Bronchial epithelial cell (primary cell): ENCODE measurements around the gene CDH13. TPM values are rescaled to one million over a fixed set of nuclear protein-coding genes. Genes with fewer than 3 reads are reported as not detected.

ENCODE experiments used
- DNase-seq: peaks from one replicate; pipeline ENCODE4 v3.0.0-alpha.2; 2010; ENCODE audit warnings: low read depth
- FAIRE-seq: peaks from 2 replicates; lab custom pipeline; 2011; peaks lifted over from hg19 to GRCh38; lab: Jason Lieb, UNC
- H3K27me3 ChIP-seq: 2 replicates; pipeline ENCODE4 v1.5.1; 2011; ENCODE audit warnings: low read length; ENCODE audit not compliant: control insufficient read depth, insufficient read depth
- H3K36me3 ChIP-seq: 2 replicates; pipeline ENCODE4 v1.5.1; 2011; ENCODE audit warnings: low read length; ENCODE audit not compliant: control insufficient read depth, insufficient read depth
- H3K4me3 ChIP-seq: 2 replicates; pipeline ENCODE4 v1.5.1; 2011; ENCODE audit warnings: mild to moderate bottlenecking, low read depth, low read length, control low read depth
- total RNA-seq: library from RNA; depleted of rRNA; stranded (reverse); fragments of >200 nt; gene quantifications from 2 replicates; pipeline ENCODE4 v1.2.1, GENCODE V29; 2014
- TF ChIP-seq, protein P1 (sequence below): IDR thresholded peaks from 2 replicates; pipeline ENCODE4 v1.5.1; 2011; ENCODE audit warnings: mild to moderate bottlenecking, moderate library complexity, low read length, control low read depth, inconsistent platforms; ENCODE audit not compliant: insufficient read depth, severe bottlenecking

Gene CDH13
- total RNA-seq, 1 donor from 2014 or later = 31.3 TPM

DNA sequence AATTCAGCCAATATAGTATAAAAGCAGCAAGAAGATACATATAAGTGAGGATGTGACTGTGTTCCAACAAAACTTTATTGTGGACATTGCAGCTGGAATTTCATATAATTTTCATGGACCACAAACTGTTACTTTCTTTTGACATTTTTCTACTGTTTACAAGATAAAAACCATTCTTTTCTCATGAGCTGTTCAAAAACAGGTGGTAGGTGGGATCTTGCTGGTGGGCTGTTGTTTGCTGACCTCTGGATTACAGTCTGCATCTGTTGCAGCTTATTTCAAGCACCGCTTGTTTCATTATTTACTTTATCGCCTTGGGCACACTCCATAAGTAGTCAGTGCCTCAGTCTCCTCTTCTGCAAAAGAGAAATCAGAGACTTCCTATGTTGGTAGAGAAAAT is 99.5 kb downstream of the CDH13 start:
- H3K36me3 ChIP-seq = no peaks in the 10 kb centered on the region
- DNase-seq (no peak), FAIRE-seq (no peak)
- no peaks in the 10 kb centered on the region for H3K27me3 ChIP-seq
- H3K4me3 ChIP-seq = no peak overlapping the region
- TF ChIP-seq, protein P1, sequence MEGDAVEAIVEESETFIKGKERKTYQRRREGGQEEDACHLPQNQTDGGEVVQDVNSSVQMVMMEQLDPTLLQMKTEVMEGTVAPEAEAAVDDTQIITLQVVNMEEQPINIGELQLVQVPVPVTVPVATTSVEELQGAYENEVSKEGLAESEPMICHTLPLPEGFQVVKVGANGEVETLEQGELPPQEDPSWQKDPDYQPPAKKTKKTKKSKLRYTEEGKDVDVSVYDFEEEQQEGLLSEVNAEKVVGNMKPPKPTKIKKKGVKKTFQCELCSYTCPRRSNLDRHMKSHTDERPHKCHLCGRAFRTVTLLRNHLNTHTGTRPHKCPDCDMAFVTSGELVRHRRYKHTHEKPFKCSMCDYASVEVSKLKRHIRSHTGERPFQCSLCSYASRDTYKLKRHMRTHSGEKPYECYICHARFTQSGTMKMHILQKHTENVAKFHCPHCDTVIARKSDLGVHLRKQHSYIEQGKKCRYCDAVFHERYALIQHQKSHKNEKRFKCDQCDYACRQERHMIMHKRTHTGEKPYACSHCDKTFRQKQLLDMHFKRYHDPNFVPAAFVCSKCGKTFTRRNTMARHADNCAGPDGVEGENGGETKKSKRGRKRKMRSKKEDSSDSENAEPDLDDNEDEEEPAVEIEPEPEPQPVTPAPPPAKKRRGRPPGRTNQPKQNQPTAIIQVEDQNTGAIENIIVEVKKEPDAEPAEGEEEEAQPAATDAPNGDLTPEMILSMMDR = no peak

DNA sequence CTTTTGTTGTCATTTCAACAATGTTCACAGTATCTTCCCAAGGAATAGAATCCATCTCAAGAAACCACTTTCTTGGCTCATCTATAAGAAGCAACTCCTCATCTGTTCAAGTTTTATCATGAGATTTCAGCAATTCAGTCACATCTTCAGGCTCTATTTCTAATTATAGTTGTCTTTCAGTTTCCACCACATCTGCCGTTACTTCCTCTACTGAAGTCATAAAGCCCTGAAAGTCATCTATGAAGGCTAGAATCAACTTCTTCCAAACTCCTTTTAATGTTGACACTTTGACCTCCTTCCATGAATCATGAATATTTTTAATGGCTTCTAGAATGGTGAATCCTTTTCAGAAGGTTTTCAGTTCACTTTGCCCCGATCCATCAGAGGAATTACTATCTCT is 102.1 kb downstream of the CDH13 start:
- FAIRE-seq = no peak
- H3K36me3 ChIP-seq = no peaks in the 10 kb centered on the region
- H3K4me3 ChIP-seq = no peak overlapping the region
- TF ChIP-seq, protein P1 = no peak
- no peak for DNase-seq
- H3K27me3 ChIP-seq = no peaks in the 10 kb centered on the region

DNA sequence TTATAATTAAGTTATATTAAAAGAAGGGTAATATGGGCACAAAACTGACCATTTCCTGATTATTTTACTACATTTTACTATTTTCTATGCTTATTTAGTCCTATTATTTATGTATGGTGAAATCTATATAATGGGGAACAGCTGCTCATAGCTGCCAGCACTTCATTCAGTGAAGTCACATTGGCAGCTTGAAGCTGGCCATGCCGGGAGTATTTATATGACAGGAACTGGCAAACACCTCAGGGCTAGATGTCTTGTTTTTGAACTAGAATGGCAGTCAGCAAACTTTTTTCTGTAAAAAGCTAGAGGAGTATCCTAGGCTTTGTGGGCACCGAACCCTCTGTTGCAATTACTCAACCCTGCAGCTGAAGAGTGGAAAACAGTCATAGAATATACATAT is 104.1 kb downstream of the CDH13 start:
- TF ChIP-seq, protein P1 = no peak
- Histone ChIP-seq H3K4me3 (no peak overlapping the region), H3K36me3 (no peaks in the 10 kb centered on the region), H3K27me3 (no peaks in the 10 kb centered on the region)
- DNase-seq (no peak), FAIRE-seq (no peak)

DNA sequence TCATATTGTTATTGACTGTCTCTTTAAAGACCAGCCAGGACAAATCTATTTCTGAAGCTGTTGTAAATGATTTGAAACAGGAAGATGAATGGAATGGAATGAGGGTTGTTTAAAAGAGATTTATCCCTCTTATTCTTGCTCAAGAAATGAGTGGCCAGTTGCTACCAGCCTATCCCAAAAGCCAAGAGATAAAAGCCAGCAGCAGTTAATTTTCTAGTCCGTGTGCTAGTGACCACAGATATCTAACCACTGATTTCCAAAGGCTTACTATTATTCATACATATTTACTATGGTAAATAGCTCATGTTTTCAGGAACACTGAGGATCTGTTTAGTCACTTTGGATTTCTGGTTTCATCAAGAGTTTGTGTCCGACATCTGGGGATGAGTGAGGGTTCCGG is 105.7 kb downstream of the CDH13 start:
- TF ChIP-seq, protein P1 = no peak
- Histone ChIP-seq H3K27me3 (no peaks in the 10 kb centered on the region), H3K36me3 (no peaks in the 10 kb centered on the region), H3K4me3 (no peak overlapping the region)
- no peak for FAIRE-seq
- DNase-seq = no peak

DNA sequence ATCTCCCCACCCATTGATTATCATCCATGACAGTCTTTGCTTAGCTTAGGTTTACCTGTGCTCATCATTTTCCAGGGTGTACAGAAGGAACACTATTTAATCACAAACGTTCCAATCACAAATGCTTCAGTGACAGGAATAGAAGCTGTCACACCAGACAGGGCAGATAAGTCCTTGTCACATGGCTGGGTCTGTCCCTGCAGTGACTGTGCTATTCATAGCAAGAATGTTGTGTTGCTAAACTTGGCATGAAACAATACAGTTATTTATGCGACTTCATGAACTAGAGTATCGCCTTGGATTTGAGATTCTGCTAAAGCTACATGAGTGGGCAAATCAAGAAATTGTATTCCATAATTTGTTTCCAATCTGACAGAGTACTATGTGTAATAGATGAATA is 108.4 kb downstream of the CDH13 start:
- Histone ChIP-seq H3K4me3 (no peak overlapping the region), H3K27me3 (no peaks in the 10 kb centered on the region), H3K36me3 (no peaks in the 10 kb centered on the region)
- FAIRE-seq (no peak), DNase-seq (no peak)
- TF ChIP-seq, protein P1 = no peak

DNA sequence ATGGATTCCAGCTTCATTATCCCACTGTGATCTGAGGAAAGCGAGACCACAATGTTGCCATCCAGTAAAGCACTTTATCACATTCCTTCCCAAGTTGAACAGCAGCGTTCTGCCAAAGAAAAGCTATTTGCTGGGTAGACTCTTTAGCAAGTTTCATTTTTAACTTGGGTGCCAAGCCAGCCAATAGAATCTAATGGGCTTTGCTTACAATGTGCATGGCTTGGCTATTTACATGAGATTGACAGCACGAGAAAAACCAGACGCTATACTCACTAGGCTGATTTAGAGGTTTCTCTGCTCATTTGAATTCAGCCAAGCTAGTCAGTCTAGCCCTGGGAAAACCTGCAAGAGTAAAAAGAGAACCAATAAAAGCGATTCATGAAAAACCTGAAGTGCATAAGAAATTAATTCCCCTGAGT is 108.9 kb downstream of the CDH13 start:
- no peak for FAIRE-seq
- H3K4me3 ChIP-seq = no peak overlapping the region
- TF ChIP-seq, protein P1 = no peak
- no peak for DNase-seq
- H3K36me3 ChIP-seq = no peaks in the 10 kb centered on the region
- H3K27me3 ChIP-seq = no peaks in the 10 kb centered on the region
